ENCODE results near the gene TSPAN15. TPM values are rescaled to one million over a fixed set of nuclear protein-coding genes. Genes with fewer than 3 reads are reported as not detected.
A peak's percentile ranks its signal among the peaks of the same experiment; 100 is the strongest.

TSPAN15 gene
- total and polyA plus RNA-seq, 2 experiments from 2014 or later = 252 to 289 TPM

DNA sequence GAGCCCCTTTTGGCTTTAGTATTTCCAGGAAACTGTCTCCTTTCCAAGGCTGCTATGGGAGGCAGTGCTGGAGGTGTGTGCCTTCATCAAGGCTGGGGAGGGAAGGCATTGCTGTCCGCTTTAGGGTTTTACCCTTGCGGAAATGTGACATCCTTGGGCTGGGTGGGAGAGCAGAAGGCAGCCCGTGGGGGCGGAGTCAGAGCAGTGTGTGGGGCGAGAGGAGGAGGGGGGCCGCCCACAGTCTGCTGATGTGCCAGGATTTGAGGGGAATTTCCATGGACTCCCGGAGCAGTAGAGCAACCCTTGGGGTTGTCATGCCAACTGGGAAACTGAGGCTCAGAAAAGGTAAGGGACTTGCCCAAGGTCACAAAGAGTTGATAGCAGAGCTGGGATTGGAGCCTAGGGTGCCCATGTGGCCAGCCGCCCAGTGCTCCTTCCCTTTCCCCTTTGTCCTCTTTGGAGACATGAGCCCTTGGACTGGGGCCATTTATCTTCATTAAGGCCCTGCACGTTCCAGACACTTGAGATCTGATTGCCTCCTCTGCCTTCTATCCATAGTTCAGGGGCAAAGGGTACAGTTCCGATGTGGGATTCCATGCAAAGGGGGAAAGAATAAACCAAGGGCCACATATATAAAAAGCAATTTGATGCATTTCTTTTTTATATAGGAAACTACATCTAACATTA, 22.2 kb downstream of the TSPAN15 start:
- no peak for DNase-seq (ENCODE audit: low read depth in 1 of 2, low spot score in 1 of 2)
- Histone ChIP-seq H3K4me1 (ENCODE audit: low read depth) (peaks cover 69% of the 10 kb centered on the region), H3K4me3 (no peak overlapping the region), H3K36me3 (no peaks in the 10 kb centered on the region), H3K9me3 (ENCODE audit: low read depth) (no peaks in the 10 kb centered on the region), H3K27ac (no peak overlapping the region), H3K27me3 (no peaks in the 10 kb centered on the region)
- TF ChIP-seq, protein P1, sequence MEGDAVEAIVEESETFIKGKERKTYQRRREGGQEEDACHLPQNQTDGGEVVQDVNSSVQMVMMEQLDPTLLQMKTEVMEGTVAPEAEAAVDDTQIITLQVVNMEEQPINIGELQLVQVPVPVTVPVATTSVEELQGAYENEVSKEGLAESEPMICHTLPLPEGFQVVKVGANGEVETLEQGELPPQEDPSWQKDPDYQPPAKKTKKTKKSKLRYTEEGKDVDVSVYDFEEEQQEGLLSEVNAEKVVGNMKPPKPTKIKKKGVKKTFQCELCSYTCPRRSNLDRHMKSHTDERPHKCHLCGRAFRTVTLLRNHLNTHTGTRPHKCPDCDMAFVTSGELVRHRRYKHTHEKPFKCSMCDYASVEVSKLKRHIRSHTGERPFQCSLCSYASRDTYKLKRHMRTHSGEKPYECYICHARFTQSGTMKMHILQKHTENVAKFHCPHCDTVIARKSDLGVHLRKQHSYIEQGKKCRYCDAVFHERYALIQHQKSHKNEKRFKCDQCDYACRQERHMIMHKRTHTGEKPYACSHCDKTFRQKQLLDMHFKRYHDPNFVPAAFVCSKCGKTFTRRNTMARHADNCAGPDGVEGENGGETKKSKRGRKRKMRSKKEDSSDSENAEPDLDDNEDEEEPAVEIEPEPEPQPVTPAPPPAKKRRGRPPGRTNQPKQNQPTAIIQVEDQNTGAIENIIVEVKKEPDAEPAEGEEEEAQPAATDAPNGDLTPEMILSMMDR (IDR thresholded peaks at IDR 0.05; ENCODE audit: low read depth, low read length) = no peak

DNA sequence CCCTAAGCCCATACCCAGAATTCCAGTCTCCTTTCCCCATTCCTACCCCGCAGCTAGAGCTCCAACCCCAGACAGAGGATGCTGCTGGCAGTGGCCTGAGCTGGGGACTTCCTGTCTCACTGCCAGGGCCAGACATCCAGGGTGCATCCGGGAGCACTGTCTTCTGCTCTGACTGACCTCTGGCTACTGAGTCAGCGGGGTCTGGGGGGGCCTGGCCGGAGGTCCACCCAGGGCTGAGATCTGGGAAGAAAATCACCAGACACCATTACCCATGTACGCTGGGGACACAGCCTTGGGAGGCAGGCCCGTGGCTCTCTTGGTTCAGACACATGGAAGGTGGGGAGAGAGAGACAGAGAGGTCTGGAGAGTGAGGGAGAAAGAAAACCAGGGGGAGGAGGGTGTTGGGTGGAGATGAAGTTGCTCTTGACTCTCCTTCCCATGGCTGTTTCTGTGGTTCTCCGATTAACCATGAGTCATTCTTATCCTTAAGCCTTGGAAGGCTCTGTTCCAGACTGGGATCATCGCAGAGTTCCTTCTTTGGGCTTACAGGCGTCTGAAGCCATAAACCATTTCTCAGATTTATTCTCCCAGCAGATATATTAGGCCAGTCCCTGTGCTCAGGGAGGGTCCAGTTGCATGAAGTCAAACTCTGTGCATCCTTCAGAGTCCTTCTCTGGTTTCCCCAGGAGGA, 23.6 kb downstream of the TSPAN15 start:
- DNase-seq (ENCODE audit: low read depth in 1 of 2, low spot score in 1 of 2) = peak in 1 of 2 donors; percentile 82
- TF ChIP-seq, protein P1 (IDR thresholded peaks at IDR 0.05; ENCODE audit: low read depth, low read length) = no peak
- no peaks in the 10 kb centered on the region for H3K27me3 ChIP-seq
- no peaks in the 10 kb centered on the region for H3K9me3 ChIP-seq (ENCODE audit: low read depth)
- peaks cover 74% of the 10 kb centered on the region for H3K4me1 ChIP-seq (ENCODE audit: low read depth)
- no peaks in the 10 kb centered on the region for H3K36me3 ChIP-seq
- no peak overlapping the region for H3K27ac ChIP-seq
- H3K4me3 ChIP-seq = no peak overlapping the region

DNA sequence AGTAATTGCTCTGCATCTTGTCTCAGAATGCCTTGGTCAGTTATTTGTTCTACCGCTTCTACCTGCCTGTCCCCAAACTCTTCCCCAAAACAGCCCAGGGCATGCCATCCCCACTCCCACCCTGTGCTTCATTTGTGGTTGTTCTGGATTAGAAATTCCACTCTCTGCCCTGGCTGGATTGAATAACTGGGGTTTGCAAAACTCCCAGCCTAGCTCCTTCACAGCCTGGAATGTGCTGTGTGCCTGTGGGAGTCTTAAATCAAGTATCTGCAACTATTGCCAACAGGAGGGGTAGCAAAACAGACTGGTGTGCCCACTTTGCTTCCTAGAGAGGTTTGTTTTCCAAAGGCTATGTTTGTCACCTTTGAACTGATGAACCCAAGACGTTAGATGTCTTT, 24.2 kb downstream of the TSPAN15 start:
- no peak overlapping the region for H3K27ac ChIP-seq
- H3K36me3 ChIP-seq = no peaks in the 10 kb centered on the region
- H3K4me1 ChIP-seq (ENCODE audit: low read depth) = peaks cover 80% of the 10 kb centered on the region
- no peaks in the 10 kb centered on the region for H3K27me3 ChIP-seq
- TF ChIP-seq, protein P1 (IDR thresholded peaks at IDR 0.05; ENCODE audit: low read depth, low read length) = no peak
- H3K4me3 ChIP-seq = no peak overlapping the region
- H3K9me3 ChIP-seq (ENCODE audit: low read depth) = no peaks in the 10 kb centered on the region
- peak in 1 of 2 donors; percentile 47 for DNase-seq (ENCODE audit: low read depth in 1 of 2, low spot score in 1 of 2)

DNA sequence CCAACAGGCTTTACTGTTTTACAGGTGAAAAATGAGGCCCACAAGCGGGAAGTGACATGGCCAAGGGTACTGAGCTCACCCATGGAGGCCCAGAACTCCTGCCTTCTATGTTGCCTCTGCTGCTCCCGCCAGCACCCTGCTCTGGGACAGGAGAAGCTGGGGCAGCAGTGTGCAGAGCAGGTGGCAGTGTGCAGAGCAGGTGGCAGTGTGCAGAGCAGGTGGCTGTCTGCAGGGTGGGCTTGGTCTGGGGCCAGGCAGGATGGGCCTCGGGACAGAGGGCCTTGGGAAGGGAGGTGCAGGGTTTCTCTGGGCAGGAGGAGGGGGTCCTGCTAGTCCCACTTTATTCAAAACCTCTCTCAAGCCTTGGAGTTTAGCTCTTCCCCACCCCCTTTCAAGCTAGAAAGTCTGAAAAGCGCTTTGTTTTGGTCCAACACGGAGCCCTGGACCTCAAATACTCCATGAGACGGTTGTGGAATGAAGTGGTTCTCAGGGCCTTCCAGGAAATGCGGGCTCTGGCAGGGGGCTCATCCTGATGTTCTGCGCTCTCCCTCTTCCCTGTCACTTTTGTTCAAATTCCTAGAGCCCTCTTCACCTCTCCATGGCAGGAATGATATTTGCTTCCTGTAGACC, 26.8 kb downstream of the TSPAN15 start:
- H3K4me1 ChIP-seq (ENCODE audit: low read depth) = peaks cover 75% of the 10 kb centered on the region
- TF ChIP-seq, protein P1 (IDR thresholded peaks at IDR 0.05; ENCODE audit: low read depth, low read length) = no peak
- H3K9me3 ChIP-seq (ENCODE audit: low read depth) = no peaks in the 10 kb centered on the region
- H3K27ac ChIP-seq = peak overlapping the region; percentile 96
- no peak for DNase-seq (ENCODE audit: low read depth in 1 of 2, low spot score in 1 of 2)
- no peaks in the 10 kb centered on the region for H3K36me3 ChIP-seq
- no peak overlapping the region for H3K4me3 ChIP-seq
- no peaks in the 10 kb centered on the region for H3K27me3 ChIP-seq

DNA sequence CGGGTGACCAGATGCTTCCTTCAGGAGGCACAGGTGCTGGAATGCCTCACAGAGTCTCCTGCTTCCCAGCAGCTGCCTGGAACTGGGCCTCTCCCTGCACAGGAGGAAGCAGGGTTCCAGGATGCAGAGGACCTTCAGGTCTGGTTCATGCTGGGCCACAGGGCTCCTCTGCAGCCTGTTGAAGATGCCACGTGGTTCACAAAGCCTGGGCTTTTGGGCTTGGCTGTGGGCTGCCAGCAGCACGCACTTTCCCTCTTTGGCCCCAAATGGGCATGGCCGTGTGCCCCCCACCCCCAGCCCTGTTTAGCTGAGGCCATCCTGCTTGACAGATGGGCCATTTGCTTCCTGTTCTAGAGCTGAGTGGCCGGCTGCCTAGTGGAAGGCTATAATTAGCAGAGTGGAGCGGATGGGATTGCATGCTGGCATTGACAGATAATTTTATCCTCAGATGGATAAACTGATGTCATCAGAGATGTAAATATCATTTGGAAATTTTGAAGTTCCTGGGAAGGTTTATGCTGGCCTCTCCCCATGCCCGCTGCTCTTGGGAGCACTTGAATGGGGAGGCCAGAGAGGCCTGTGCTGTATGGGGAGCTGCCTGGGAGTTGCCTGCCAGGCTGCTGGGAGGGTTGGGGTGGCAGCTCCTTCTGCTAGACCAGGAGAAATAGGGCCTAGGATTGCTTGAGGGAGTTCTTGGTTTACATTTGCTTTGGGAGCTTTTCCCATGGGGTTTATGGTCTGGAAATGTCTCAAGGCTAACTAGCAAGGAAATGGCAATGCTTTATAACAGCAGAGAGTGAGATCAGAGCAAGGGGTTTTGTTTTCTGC, 28.2 kb downstream of the TSPAN15 start:
- peaks cover 64% of the 10 kb centered on the region for H3K4me1 ChIP-seq (ENCODE audit: low read depth)
- H3K36me3 ChIP-seq = no peaks in the 10 kb centered on the region
- no peaks in the 10 kb centered on the region for H3K27me3 ChIP-seq
- H3K27ac ChIP-seq = peak overlapping the region; percentile 96
- H3K4me3 ChIP-seq = no peak overlapping the region
- TF ChIP-seq, protein P1 (IDR thresholded peaks at IDR 0.05; ENCODE audit: low read depth, low read length) = no peak
- H3K9me3 ChIP-seq (ENCODE audit: low read depth) = no peaks in the 10 kb centered on the region
- DNase-seq (ENCODE audit: low read depth in 1 of 2, low spot score in 1 of 2) = peak; percentile 47 to 59
